NCI-H146 treated with DMSO at 0.1 percent for 48 hours (cell line): ENCODE measurements around the gene SETBP1.

Experiments used
- DNase-seq: peaks from one replicate; lab custom pipeline; 2025; ENCODE audit not compliant: unreplicated experiment; lab: John Stamatoyannopoulos, UW

SETBP1 gene

DNA sequence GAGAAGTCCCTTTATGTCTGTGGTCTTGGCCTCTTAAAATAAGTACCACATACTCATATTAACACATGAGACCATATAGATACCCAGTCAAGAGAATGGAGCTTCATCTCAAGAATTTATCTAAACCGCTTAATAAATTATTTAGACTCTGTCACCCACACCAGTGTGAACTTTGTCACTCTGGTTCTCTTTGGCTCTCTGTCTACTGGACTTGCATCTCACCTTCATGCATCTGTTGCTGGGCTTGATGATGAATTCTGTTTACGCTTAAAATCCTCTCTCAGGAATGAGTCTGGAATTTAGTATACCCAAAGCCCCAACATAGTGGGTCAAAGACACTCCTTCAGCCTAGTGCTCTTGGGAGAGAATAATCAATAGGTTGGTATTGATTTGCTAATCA, 73.9 kb downstream of the SETBP1 start:
- no peak for DNase-seq

DNA sequence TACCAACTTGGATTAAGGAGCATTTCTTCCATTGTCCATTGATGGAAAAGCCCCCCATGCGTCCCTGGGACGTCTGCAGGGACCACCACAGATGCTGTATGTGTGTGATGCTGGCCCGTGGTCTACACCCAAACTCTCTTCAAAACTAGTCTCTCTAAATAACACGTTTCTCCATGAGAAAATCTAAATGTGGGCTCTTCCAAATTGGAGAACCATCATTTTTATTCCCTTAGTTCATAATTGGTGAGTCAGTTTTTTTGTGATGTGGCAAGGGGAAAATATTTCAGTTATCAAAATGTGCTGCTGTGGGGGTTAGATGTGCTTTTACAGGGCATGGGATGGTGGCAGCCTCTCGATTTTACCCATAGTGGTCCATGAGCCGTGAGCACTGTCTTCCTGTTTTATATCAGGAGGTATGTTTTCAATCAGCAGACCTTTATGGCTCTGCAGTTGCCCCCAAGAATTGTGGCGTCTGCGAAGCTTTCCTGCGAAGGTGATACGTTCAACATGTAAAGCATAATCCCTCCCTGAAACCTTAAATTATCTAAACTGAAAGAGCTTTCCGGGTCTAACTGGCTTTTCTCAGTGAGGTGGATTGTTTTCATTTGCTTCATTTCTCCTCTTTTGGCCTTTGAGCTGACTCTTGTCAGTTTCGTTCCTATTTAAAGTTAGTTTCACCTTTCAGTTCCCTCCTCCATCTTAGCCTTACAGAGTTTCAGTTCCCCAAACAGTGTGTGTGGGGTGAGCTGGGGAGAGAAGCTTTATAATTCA, 78.4 kb downstream of the SETBP1 start:
- DNase-seq: no peak

DNA sequence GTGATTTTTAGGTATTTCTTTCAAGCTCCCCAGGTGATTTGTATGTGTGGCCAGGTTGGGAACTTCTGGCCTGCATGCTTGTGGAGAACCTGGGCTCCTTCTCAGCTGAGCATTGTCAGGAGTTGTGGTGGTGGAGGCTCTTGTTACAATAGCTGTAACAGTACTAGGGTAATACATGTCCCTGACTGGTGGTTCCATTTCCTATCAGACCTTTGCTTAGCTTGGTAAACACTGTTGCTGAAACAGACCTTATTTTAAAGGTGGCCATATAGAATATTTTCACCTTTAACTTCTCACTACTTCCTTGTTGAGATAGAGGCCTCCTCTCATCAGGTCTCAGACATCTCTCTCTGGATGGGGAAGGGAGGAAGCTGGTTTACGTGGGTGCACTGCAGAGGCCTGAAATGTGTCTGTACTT, 79.2 kb downstream of the SETBP1 start:
- DNase-seq: no peak

DNA sequence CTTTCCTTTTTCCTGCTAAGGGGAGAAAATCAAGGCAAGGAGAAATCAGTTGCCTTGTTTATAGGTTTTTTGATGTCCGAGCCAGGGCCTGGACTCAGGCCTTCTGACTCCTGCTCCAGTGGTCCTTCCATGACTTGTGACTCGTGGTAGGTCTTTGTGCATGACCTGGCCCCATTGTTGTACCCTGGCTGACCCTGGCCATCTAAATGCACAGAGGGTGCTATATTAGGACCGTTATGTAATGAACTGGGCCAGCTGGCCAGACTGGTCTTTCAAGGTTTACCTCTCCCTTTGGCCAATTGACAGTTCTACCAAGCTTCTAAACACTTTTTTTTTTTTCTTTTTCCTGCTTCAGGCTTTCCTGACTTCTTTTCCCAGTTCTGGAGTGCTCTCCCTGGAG, 81.1 kb downstream of the SETBP1 start:
- no peak for DNase-seq

DNA sequence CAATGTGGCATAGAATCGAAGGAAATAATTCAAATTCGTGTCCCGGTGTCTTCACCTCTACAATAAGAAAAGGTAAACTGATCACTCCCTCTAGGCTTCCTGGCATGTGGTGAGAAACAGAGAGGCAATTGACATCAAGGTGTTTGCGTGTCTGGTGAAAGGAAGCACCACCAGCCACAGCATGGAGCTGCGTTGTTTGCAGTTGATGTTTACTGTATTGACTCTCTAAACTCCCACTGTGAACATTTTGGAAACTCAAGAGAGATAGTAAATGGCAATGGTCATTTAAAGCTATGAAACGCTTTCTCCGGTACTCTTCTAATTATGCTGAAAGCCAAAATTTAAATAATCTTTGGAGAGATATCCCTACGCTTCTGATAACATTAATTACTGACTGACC, 82.6 kb downstream of the SETBP1 start:
- no peak for DNase-seq

DNA sequence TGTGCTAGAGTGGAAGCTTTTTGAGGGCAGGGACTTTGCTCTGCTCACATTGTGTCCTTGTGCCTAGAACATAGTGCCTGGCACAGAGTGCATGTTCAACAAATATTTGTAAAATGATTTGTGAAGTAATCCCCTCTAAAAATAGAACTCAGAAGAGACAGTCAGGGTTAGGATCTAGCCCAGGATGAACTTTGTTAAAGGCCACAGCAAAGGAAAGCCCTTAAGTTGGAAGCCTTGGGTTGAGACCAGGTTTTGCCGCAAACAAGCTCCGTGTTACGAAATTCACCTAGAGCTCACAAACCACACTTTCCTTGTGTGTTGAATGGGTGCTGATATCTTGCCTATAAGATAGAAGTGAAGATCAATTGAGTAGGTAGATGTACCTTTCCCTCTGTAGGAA, 84.2 kb downstream of the SETBP1 start:
- DNase-seq: no peak

DNA sequence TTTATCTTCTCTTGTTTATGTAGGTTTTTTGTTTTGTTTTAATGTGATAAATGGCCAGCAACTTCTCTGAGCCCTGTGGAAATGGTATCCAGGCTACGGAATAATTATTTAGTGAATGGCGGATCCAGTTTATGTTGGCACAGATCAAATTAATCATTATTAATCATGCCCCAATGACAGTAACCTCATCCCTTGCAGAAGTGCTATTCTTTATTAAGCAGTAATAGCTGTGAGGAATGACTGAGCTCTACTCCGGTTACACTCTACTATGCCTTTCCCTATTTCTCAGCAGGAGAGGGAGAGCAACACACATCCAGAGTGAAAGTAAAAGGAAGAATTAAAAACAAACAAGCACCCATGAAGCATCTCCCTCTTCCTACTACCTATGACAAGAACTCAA, 84.8 kb downstream of the SETBP1 start:
- DNase-seq: peak; percentile 80

DNA sequence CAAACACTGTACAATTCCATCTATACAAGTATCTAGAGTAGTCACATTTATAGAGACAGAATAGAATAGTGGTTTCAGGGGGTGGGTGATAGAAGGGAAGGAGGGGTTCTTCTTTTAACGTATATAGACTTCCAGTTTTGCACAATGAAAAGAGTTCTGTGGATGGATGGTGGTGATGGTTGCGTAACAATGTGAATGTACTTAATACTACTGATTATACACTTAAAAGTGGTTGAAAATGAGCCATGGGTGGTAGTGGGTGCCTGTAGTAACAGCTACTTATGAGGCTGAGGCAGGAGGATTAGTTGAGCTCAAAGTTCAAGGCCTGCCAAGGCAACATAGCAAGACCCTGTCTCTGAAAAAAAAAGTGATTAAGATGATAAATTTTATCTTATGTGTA, 85.8 kb downstream of the SETBP1 start:
- no peak for DNase-seq

DNA sequence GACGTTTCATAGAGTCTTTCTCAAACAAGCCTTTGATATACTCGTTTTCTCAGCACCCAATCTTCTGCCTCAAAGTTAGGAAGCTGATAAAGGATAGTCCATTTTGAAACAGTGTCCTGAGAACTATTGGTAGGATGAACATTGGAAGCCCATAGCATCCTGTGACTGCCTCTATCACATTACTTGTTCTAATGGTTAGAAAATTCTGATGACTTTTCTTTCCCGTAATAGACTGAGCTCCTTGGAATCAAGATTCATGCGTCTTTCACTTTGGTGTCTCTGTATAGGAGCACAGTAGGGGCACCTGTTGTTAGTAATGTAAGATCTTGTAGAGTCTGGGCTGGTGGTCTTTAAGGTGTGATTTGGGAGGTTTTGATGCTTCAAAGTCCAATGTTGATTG, 87.1 kb downstream of the SETBP1 start:
- no peak for DNase-seq

DNA sequence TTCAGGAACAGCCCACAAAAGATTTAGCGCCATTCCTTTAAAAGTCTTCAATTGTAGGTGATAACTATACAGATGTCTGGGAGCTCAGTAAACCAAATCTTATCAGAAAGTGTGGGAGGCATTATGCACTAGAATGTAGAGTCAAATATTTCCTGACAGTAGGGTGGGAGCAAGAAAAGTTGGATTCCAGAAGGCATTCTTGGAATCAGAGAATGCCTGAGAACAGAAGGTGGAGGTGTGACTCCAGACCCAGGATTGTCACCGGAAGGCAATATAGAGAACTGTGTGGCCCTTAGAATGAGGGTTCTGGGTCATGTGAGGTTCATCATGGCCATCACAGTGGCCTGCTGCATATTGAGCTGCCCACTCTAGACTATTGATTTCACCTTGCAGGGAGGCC, 90.0 kb downstream of the SETBP1 start:
- DNase-seq: no peak

DNA sequence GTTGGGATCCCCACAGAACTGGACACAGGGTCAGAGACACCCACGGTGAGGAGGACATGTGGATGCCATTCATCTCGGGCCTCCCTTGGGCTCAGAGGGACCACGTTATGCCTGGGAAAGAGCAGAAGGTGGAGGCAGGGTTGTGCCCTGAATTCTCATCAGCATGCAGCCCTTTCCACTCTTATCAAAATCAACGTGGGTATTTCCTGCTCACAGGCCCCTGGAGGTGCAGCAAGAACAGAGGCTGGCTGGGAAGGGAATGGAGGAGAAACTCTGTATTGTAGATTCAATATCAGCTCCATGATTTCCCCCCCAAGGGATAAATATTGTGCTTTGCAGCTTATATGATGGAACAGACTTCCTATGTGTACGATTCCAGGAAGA, 90.9 kb downstream of the SETBP1 start:
- no peak for DNase-seq

DNA sequence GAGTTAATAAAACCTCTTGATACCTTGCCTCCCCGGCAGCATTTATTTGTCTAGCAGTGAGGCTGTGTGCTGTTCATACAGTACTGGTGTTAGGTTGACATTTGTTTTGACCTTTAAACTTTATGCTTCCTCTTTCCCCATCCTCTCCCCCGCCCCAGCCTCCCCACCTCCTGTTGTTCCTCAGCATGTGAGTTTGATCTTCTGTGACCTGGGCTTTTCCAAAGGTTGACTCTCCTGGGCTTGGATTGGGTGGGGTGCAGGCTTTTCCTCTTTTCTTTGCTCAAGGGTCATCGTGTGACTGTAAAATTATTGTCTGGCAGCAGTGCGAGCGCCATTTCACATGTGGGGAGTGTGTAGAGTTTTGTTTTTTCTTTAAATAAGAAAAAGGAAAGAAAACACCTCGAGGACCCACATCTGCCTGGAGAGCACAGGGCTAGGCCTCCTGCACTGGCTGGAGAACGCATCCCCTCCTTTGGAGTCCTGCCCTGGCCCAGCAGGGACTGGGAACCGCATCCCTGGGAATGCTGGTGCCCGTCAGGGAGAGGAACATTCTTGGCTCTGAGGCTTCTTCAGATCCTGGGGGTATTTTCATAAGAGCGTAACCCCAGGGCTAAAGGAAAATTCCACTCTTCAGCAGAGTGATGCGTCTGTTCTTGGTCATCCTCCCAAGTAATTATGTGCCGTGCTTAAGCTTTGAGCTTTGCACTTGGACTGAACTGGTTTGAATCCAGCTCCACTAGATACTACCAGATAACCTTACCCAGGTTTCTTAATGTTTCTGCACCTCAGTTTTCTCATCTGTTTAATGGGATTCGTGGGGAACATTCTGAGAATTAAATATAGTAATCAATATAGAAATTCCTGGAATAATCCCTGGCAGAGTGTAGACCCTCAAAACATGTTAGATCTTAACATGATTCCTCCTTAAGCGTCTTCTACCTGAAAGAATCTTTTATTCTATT, 91.5 kb downstream of the SETBP1 start:
- DNase-seq: no peak

DNA sequence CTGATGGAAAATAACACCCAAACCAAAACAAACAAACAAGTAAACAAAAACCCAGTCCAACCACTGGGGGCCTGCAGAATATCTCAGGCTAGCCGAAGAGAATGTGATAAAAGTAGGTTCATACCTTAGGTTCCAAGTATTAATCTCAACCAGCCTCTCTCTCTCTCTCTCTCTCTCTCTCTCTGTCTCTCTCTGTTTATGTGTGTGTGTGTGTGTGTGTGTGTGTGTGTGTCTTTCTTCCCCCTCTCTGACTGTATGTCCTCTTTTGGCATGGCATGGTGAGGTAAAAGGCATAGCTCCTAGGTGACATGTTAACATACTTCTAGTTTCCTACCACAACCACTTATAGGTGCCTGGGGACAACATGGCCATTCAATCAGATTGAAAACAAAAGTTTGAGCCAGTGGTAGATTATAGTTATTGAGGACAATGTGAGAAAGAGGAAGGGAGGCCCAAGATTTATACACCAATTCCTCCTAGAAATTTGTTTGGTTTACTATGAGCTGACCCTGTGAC, 93.0 kb downstream of the SETBP1 start:
- no peak for DNase-seq

DNA sequence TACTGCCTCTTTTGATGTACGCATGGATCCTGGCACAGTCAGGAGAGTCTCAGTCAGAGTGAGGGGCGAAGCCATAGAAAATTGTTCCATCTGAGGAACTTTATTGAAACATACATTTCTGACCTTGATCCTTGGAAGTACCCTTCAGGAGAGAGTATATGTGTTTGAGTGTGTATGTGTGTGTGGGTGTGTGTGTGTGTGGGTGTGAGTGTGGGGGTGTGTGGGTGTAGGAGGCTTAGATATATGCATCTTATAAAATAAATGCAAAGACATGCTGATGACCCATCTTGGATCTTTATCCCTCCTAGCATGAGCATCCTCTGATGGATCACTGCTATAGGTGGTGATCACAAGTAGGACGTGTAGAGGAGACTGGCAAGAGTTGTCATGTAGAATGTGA, 93.5 kb downstream of the SETBP1 start:
- no peak for DNase-seq

DNA sequence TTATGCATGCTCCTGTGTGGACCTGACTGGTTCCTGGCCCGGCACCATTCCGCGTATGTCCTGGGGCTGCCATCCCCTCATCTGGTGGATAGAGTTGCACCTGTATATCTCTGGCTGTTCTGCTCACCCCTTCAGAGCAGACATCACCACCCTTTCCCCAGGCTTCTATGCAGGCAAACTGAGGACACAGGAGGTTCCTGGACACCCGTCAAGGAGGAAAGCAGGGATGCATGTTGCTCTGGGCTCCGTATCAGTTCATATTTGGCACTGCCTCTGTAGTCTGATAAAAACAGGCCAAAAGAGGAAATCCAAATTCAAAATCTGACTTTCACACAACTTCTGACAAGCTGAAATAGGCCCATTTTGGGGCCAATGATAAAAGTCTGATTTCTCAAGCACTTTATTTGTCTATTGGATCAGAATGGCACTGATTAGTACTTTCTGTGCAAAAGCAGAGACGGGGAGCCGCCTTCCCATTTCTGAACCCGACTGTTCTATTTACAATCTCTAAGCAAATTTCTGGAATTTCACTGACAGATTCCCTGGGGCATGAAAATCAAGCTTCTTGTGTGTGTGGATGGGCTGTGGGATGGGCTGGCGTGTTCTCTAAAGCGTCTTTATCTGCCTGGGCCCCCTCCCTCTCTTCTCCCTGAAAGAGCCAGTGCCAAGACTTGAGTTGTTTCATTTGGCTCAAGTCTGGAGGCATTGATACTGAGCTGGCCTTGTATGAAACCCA, 96.9 kb downstream of the SETBP1 start:
- no peak for DNase-seq

DNA sequence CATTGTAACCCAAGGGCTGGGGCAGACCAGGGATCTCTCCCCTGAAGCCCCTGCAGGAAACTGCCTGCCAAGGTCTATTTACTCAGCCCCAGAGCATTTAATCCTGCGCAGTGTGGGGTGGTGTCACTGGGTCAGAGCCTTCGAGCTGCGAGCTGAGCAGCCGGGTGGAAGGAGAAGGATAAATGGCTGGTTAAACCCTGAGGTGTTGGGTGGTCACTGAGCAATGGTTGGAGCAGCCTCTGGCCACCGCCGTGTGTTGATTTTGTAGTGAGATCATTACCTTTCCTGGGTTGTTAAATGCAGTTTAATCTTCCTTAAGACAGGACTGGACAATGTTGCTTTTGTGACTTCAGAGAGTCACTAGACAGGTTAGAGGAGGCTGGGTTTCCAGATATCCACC, 98.1 kb downstream of the SETBP1 start:
- peak; percentile 88 for DNase-seq

DNA sequence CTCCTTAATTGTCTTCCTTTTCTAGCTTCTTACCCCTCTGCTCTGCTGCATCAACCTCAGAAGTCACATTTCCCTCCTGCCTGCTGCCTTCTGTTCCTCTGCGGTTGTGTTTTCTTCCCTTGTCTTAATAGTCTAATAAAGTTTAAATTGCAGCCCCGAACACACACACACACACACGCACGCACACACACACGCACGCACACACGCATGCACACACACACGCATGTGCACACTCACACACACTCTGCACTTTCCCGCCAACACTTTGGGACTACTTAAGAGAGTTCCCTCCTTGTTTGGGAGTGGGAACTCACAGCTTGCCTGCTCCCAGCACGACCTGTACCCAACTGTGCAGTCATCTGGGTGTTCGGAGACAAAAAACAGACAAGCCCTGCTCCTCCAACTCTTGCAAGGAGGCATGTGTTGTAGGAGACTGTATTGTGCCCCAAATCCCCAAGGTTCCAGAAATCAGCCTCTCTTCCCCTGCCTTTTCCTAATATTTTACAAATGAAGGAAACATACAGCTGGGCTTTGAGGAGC, 99.1 kb downstream of the SETBP1 start:
- DNase-seq: no peak

DNA sequence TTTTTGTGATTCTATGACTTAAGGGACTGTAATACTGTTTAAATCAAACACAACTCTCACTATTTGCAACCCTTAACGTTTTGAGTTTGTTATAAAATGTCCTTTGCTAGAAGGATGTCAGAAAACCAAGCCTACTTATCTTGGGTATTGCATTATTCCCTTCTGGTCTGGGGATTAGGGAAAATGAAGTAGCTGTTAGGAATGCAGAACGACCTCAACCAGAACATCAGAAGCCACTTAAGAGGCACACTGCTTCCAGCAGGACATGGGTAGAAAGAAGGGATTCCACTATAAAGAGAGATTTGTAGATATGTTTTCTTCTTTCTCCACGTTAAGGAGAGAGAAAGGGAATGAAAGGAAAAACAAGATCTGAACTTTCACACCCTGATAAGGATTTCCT, 101.2 kb downstream of the SETBP1 start:
- no peak for DNase-seq

DNA sequence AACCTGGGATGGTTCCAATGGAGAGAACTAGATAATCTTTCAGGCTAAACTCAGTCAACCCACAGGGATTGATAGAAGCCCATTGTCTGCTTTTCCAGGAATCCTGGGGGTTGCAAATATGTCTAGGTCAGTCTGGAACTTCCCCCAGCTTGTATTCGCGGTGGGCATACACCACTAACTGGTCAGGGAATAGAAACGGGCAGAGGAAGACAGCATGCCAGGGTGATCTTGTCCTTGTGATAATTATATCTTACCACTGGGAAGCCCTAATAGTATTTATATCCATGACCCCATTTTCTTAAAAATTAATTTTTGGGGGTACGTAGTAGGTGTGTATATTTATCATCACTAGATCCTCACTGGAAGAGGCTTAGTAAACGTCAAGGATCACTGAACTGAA, 101.9 kb downstream of the SETBP1 start:
- DNase-seq: no peak

DNA sequence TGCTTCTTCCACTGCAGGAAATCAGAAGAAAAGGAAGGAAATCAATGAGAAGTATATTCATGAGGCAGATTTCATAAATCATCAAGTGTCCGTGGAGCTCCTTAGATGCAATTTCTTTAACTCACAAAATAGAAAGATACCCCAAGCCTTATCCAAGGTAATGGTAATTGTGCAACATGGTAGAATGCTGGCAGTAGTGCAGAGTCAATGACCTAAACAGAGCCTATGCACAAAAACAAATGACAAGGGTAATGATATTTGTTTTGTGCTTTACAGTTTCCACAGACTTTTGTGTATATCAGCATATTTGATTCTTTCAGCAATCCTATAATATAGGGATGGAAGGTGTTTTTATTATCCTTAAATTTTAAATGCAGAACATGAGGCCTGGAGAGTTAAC, 102.7 kb downstream of the SETBP1 start:
- DNase-seq: no peak

DNA sequence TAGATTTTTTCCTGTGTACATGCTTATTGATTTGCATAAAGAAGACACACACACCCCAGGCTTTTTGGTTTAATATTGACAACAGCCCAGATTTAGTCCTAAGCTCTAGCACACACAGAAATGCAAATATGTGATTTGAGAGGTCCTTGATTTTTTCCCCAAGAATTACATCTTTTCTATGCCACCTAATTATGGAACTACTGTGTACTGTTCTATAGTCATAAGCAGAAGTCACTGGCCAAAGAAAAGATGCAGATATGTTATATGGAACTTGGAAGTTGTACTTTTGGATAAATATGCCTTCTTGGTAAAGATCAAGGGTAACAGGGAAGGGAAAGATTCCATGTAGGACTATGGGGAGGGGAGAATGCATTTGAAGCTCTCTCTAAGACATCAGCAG, 105.6 kb downstream of the SETBP1 start:
- DNase-seq: no peak
